T-cell (primary cell): ENCODE results near the gene LAMTOR5. TPM values are rescaled to one million over a fixed set of nuclear protein-coding genes. Genes with fewer than 3 reads are reported as not detected.

ENCODE experiments used
- ATAC-seq, 4 experiments: fragments of 200-7000 bp in 3 of 4; fragments of 150-1000 bp in 1 of 4; cut with Tn5 transposase; replicated peaks in 1 of 4; 1 replicate in 3 of 4; 2 replicates in 1 of 4; pipeline ENCODE4 v1.10.0; 2021; ENCODE audit warnings: moderate library complexity in 3 of 4, mild to moderate bottlenecking in 2 of 4, moderate number of reproducible peaks in 1 of 4
- CTCF ChIA-PET, 2 donors: fragments of 300-600 bp; sonication (Branson Sonifier 250); formaldehyde crosslinking; loops; one replicate each; lab custom pipeline; 2022; ENCODE audit warnings: antibody characterized with exemption in 2 of 2; lab: Charles Lee
- POLR2A ChIA-PET, 2 donors: fragments of 300-600 bp; sonication (Branson Sonifier 250); formaldehyde crosslinking; loops; one replicate each; lab custom pipeline; 2022; ENCODE audit warnings: antibody characterized with exemption in 2 of 2; lab: Charles Lee
- DNase-seq, 35 experiments: peaks; one replicate each; pipeline versions ENCODE4 v3.0.0 to v3.0.0-alpha.2; 2013 to 2023
- H3K27ac ChIP-seq: one replicate; pipeline ENCODE4 v1.5.1; 2013; ENCODE audit warnings: low read length
- H3K27me3 ChIP-seq, 2 experiments: replicated peaks in 1 of 2; 1 replicate in 1 of 2; 2 replicates in 1 of 2; pipeline versions ENCODE4 v1.6.1 to v1.7.0; 2013; ENCODE audit warnings: low read length in 1 of 2, mixed read lengths in 1 of 2; ENCODE audit not compliant: control insufficient read depth in 2 of 2, insufficient read depth in 2 of 2; ENCODE audit errors: extremely low read depth in 1 of 2
- H3K36me3 ChIP-seq, 2 donors: 1 replicate in 1 of 2; 2 replicates in 1 of 2; pipeline versions ENCODE4 v1.6.1 to v1.7.0; 2013; ENCODE audit warnings: low read length in 1 of 2; ENCODE audit not compliant: control insufficient read depth in 2 of 2, insufficient read depth in 1 of 2; ENCODE audit errors: extremely low read depth in 1 of 2
- H3K4me1 ChIP-seq, 2 experiments: 1 replicate in 1 of 2; 2 replicates in 1 of 2; pipeline versions ENCODE4 v1.6.1 to v1.7.0; 2013; ENCODE audit warnings: low read length in 2 of 2, mixed read lengths in 1 of 2; ENCODE audit not compliant: insufficient read depth in 2 of 2, control insufficient read depth in 1 of 2; ENCODE audit errors: extremely low read depth in 1 of 2
- H3K4me3 ChIP-seq, 2 donors: 1 replicate in 1 of 2; 2 replicates in 1 of 2; pipeline versions ENCODE4 v1.5.1 to v1.7.0; 2013; ENCODE audit warnings: mild to moderate bottlenecking in 2 of 2, low read length in 1 of 2, moderate library complexity in 1 of 2; ENCODE audit not compliant: control insufficient read depth in 1 of 2; ENCODE audit errors: extremely low read depth in 1 of 2
- H3K9me3 ChIP-seq: 2 replicates; pipeline ENCODE4 v1.7.0; 2013
- H3K27ac Mint-ChIP-seq, 2 donors: one replicate each; pipeline ENCODE4 v1.8.0; 2020 to 2021; ENCODE audit warnings: mild to moderate bottlenecking in 2 of 2, mixed read lengths in 2 of 2
- H3K27me3 Mint-ChIP-seq, 2 donors: one replicate each; pipeline ENCODE4 v1.8.0; 2021 to 2022; ENCODE audit warnings: mixed read lengths in 2 of 2
- H3K36me3 Mint-ChIP-seq: one replicate; pipeline ENCODE4 v1.8.0; 2021; ENCODE audit warnings: mixed read lengths
- H3K4me1 Mint-ChIP-seq, 3 donors: one replicate each; pipeline ENCODE4 v1.8.0; 2020 to 2022; ENCODE audit warnings: mixed read lengths in 3 of 3, mild to moderate bottlenecking in 1 of 3
- H3K4me3 Mint-ChIP-seq, 3 donors: one replicate each; pipeline ENCODE4 v1.8.0; 2020 to 2022; ENCODE audit warnings: mild to moderate bottlenecking in 3 of 3, mixed read lengths in 3 of 3, moderate library complexity in 3 of 3
- H3K9me3 Mint-ChIP-seq, 3 donors: one replicate each; pipeline ENCODE4 v1.8.0; 2020 to 2022; ENCODE audit warnings: mixed read lengths in 3 of 3
- WGBS: methylation state at CpG from one replicate; pipeline ENCODE4 v1.1.5; 2013; ENCODE audit warnings: missing lambda C conversion rate; ENCODE audit not compliant: insufficient coverage; 5-methylcytosine and 5-hydroxymethylcytosine counted together
- total RNA-seq, 35 experiments: library from RNA in 6 of 35; stranded (reverse) in 6 of 35; fragments of 120-200 nt in 1 of 35; gene quantifications; one replicate each; pipeline versions ENCODE4 v1.2.1 to v1.2.4 and lab custom pipeline; 2013 to 2026

The LAMTOR5 gene
- total RNA-seq, 5 donors from 2014 or later (not counting 1 experiment from before 2014, with no cell fraction given) = 60.0 to 68.6 (median 67.0) TPM

DNA sequence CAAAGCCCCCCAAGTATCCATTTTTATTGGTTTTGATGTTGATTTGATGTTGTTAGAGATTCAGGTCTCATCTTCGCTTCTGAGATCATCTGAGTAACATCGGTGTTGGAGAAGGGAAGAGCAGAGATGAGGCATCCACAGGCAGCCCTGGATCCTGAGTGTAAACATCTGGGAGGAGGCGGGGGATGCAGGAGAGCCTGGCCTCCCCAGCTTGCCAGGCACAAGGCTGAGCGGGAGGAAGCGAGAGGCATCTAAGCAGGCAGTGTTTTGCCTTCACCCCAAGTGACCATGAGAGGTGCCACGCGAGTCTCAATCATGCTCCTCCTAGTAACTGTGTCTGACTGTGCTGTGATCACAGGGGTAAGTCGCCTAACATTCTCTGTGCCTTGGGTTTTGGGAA is 43.4 kb upstream of the LAMTOR5 start, which contains the start of gene PROK1:
PROK1 (plus strand) TSS at position 221 of the 400 bp plus-strand sequence; CDS start at position 289, 68 bp downstream.
- H3K4me3 Mint-ChIP-seq = no peak within 1 kb of the TSS
- CTCF ChIA-PET = no interaction called here
- H3K4me1 ChIP-seq = no peaks in the 10 kb centered on the region
- no peaks in the 10 kb centered on the region for H3K4me1 Mint-ChIP-seq
- H3K27ac Mint-ChIP-seq = no peak within 1 kb of the TSS
- peaks cover 2 to 14% of the 10 kb centered on the region in 2 experiments for H3K27me3 ChIP-seq
- 72% methylated on average over 8 of the region's 8 CpGs for WGBS
- DNase-seq (no peak), ATAC-seq (no peak)
- POLR2A ChIA-PET = no interaction called here
- no peak within 1 kb of the TSS for H3K27ac ChIP-seq
- H3K9me3 ChIP-seq = no peaks in the 10 kb centered on the region
- H3K27me3 Mint-ChIP-seq = peaks cover 4 to 10% of the 10 kb centered on the region in 2 donors
- no peaks in the 10 kb centered on the region for H3K9me3 Mint-ChIP-seq
- no peaks in the 10 kb centered on the region for H3K36me3 ChIP-seq
- H3K4me3 ChIP-seq = no peak within 1 kb of the TSS
- no peaks in the 10 kb centered on the region for H3K36me3 Mint-ChIP-seq

DNA sequence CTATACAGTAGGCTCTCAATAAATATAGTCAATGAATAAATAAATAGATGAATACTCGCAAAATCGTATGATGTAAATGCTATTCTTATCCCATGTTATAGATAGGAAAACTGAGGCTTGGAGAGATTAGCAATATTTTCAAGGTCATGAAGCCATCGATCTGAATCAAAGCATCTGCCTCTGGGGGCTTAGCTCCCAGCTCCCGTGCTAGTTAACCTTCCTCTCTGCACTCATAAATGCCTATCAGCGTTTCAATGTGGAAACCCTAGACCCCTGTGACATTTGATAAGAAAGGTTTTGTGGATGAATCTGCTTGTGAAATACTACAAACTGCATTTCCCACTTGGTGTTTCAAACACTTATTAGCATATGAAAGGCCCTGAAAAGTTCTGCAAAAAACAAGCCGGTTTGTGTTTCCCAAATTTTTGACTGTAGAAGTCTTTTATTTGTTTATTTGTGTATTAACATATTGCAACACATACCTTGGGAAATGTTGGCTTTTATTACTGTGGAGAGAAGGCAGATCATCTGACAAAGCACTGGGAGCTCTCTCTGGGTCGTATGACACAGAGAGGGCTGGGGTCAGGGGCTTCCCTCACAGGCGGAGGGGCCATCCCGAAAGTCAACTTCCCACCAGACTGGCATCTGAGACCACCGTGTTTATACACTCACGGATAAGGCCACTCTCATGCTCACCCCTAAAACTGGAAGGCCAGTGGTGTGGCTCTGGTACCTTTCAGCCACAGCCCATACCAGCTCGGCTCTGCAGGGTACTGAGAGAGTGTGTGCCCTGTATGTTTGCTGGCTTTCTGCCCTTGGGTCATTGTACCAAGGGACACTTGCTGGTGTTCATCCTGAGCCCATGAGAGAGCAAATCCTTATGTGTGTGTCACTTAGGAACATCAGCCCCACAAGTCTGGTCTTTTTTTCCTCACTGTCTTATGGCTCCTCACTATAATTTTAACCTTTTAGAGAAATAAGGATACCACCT is 42.5 kb upstream of the LAMTOR5 start:
- Mint-ChIP-seq H3K4me1 (no peaks in the 10 kb centered on the region), H3K4me3 (no peak overlapping the region), H3K9me3 (no peaks in the 10 kb centered on the region), H3K36me3 (no peaks in the 10 kb centered on the region), H3K27me3 (peaks cover 4 to 10% of the 10 kb centered on the region in 2 donors), H3K27ac (no peak overlapping the region)
- Histone ChIP-seq H3K36me3 (no peaks in the 10 kb centered on the region), H3K4me3 (no peak overlapping the region), H3K27me3 (peaks cover 2 to 14% of the 10 kb centered on the region in 2 experiments), H3K4me1 (no peaks in the 10 kb centered on the region), H3K9me3 (no peaks in the 10 kb centered on the region), H3K27ac (no peak overlapping the region)
- ATAC-seq (no peak), DNase-seq (no peak)
- ChIA-PET CTCF (no interaction called here), POLR2A (no interaction called here)
- 64% methylated on average over 6 of the region's 12 CpGs for WGBS

DNA sequence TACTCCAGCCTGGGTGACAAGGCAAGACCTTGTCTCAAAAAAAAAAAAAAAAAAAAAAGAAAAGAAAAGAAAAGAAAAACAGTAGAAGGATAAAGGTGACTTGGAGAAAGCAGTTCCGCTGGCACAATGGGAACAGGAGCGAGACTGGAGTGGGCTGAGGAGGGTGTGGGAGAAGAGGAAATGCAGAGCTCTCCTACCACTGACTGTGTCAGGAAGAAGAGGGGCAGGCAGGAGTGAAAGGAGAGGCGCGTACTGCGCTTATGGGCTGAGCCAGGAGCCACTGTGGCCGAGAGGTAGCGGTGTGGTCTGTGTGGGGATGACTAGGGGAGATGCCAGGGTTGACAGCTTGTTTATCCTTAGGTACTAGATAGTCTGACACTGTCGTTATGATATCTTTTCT is 37.1 kb upstream of the LAMTOR5 start:
- Mint-ChIP-seq H3K27me3 (peaks cover 3 to 17% of the 10 kb centered on the region in 2 donors), H3K27ac (no peak overlapping the region), H3K4me3 (no peak overlapping the region), H3K4me1 (no peaks in the 10 kb centered on the region), H3K9me3 (no peaks in the 10 kb centered on the region), H3K36me3 (no peaks in the 10 kb centered on the region)
- no peak overlapping the region for H3K4me3 ChIP-seq
- H3K4me1 ChIP-seq = no peaks in the 10 kb centered on the region
- DNase-seq (no peak), ATAC-seq (no peak)
- POLR2A ChIA-PET = no interaction called here
- CTCF ChIA-PET = no interaction called here
- WGBS = 66% methylated on average over 7 of the region's 8 CpGs
- peaks cover 2 to 11% of the 10 kb centered on the region in 2 experiments for H3K27me3 ChIP-seq
- no peaks in the 10 kb centered on the region for H3K9me3 ChIP-seq
- no peaks in the 10 kb centered on the region for H3K36me3 ChIP-seq
- H3K27ac ChIP-seq = no peak overlapping the region

DNA sequence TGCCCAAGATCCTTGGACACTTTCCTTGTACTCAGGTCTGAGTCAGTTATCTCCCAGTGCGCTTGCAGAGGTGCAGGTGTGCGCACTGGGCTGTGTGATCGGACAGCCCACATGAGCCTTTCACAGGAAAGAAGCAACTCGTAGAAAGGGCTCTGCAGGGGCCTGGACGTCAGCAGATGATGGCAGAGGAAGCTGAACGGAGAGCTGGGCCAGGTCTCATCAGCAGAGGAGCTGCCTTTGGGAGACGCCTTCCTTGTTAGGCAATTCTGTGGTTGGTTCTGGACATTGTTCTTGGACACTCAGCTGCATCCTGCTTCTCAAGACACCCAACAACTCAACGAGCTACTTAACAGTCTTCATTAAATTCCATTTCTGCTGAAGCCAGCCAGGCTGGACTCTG is 36.0 kb upstream of the LAMTOR5 start:
- POLR2A ChIA-PET = no interaction called here
- Mint-ChIP-seq H3K27me3 (peaks cover 3 to 17% of the 10 kb centered on the region in 2 donors), H3K4me3 (no peak overlapping the region), H3K9me3 (no peaks in the 10 kb centered on the region), H3K4me1 (no peaks in the 10 kb centered on the region), H3K36me3 (no peaks in the 10 kb centered on the region), H3K27ac (no peak overlapping the region)
- DNase-seq = no peak
- Histone ChIP-seq H3K4me1 (no peaks in the 10 kb centered on the region), H3K4me3 (no peak overlapping the region), H3K9me3 (no peaks in the 10 kb centered on the region), H3K27me3 (peaks cover 0 to 12% of the 10 kb centered on the region in 2 experiments), H3K36me3 (no peaks in the 10 kb centered on the region), H3K27ac (no peak overlapping the region)
- CTCF ChIA-PET = interaction anchor here in 1 of 2 donors (0.9 kb wide), 1 partner anchor 19 kb away, joined by 4 read pairs; no protein-coding TSS in a partner anchor
- no peak for ATAC-seq
- WGBS = 71% methylated on average over 5 of the region's 8 CpGs

DNA sequence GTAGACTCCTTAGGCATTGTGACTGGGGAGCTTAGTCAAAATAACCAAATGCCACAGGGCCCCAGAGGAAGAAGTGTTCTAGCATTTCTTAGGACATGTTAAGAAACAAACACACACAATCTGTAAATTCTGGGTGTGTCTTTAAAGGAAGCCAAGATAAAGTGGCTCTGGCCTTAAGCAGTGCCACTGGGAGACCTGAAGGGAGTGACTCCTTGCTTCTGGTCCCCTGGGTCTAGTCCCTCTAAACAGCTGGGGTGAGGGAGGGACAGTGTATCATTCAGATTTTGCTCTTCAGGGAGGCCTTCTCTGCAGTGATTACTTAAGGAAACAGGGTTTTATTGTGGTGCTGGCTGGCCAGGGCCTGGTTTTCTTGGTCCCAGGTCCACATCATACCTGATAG is 34.4 kb upstream of the LAMTOR5 start:
- peaks cover 0 to 16% of the 10 kb centered on the region in 2 experiments for H3K27me3 ChIP-seq
- H3K4me1 ChIP-seq = no peaks in the 10 kb centered on the region
- H3K4me1 Mint-ChIP-seq = no peaks in the 10 kb centered on the region
- ChIA-PET POLR2A (no interaction called here), CTCF (no interaction called here)
- no peaks in the 10 kb centered on the region for H3K9me3 Mint-ChIP-seq
- no peak overlapping the region for H3K4me3 ChIP-seq
- no peak overlapping the region for H3K4me3 Mint-ChIP-seq
- no peak overlapping the region for H3K27ac Mint-ChIP-seq
- no peaks in the 10 kb centered on the region for H3K36me3 ChIP-seq
- DNase-seq = no peak
- no peak overlapping the region for H3K27ac ChIP-seq
- no peaks in the 10 kb centered on the region for H3K9me3 ChIP-seq
- no peaks in the 10 kb centered on the region for H3K36me3 Mint-ChIP-seq
- peaks cover 3 to 17% of the 10 kb centered on the region in 2 donors for H3K27me3 Mint-ChIP-seq
- no peak for ATAC-seq

DNA sequence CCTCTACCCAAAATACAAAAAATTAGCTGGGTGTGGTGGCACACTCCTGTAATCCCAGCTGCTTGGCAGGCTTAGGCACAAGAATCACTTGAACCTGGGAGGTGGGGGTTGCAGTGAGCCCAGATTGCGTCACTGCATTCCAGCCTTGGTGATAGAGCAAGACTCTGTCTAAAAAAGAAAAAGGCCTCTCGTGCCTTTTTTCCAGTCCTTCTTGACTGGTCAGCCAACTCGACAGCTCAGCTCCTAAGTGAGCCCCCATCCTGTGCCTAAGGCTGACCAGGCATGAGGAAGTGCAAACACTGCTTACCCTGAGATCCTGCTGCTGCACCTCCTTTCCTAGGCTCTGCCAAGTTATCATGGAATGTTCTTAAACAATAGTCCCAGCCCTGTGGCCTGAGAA is 33.4 kb upstream of the LAMTOR5 start:
- CTCF ChIA-PET = no interaction called here
- no peak overlapping the region for H3K27ac Mint-ChIP-seq

More for the DNA sequence above, 33.4 kb upstream of the LAMTOR5 start:
- H3K27ac ChIP-seq = no peak overlapping the region
- H3K4me3 ChIP-seq = no peak overlapping the region
- H3K36me3 Mint-ChIP-seq = no peaks in the 10 kb centered on the region
- no peak overlapping the region for H3K4me3 Mint-ChIP-seq
- H3K27me3 ChIP-seq = peaks cover 0 to 16% of the 10 kb centered on the region in 2 experiments
- ATAC-seq (no peak), DNase-seq (no peak)
- H3K4me1 Mint-ChIP-seq = no peaks in the 10 kb centered on the region
- H3K9me3 Mint-ChIP-seq = no peaks in the 10 kb centered on the region
- H3K4me1 ChIP-seq = no peaks in the 10 kb centered on the region
- WGBS = 53% methylated on average over 3 of the region's 3 CpGs
- no peaks in the 10 kb centered on the region for H3K36me3 ChIP-seq
- POLR2A ChIA-PET = no interaction called here
- H3K9me3 ChIP-seq = no peaks in the 10 kb centered on the region
- H3K27me3 Mint-ChIP-seq = peaks cover 3 to 17% of the 10 kb centered on the region in 2 donors
